HCT116 (cell line): ENCODE data around the gene IRAK1BP1.

Experiments used
- ATF3 ChIP-seq: IDR thresholded peaks from 2 replicates; pipeline ENCODE4 v1.6.1; 2012
- CEBPB ChIP-seq: IDR thresholded peaks from 2 replicates; pipeline ENCODE4 v1.6.1; 2012; ENCODE audit warnings: low read depth
- CTCF ChIP-seq, 3 experiments: fragments of 200-600 bp in 1 of 3; sonication (generic) in 1 of 3; IDR thresholded peaks in 2 of 3; conservative IDR thresholded peaks in 1 of 3; 2 replicates each; pipeline ENCODE4 v1.5.1; 2012 to 2017; ENCODE audit warnings: low read depth in 2 of 3, low read length in 2 of 3, antibody characterized with exemption in 1 of 3, borderline replicate concordance in 1 of 3, control low read depth in 1 of 3, mild to moderate bottlenecking in 1 of 3, mixed read lengths in 1 of 3, mixed run types in 1 of 3, moderate library complexity in 1 of 3; ENCODE audit not compliant: insufficient read depth in 1 of 3
- EGR1 ChIP-seq: IDR thresholded peaks from 2 replicates; pipeline ENCODE4 v1.6.1; 2012; ENCODE audit warnings: low read depth
- EZH2 ChIP-seq: fragments of 200-600 bp; sonication (generic); IDR thresholded peaks from 2 replicates; pipeline ENCODE4 v1.6.1; 2017; ENCODE audit warnings: antibody characterized with exemption, mixed run types
- MAX ChIP-seq: IDR thresholded peaks from 2 replicates; pipeline ENCODE4 v1.6.1; 2012
- POLR2A ChIP-seq: IDR thresholded peaks from 2 replicates; pipeline ENCODE4 v1.7.0; 2011; ENCODE audit warnings: borderline replicate concordance; ENCODE audit not compliant: insufficient read depth, insufficient read length; ENCODE audit errors: extremely low read depth
- POLR2AphosphoS5 ChIP-seq: IDR thresholded peaks from 2 replicates; pipeline ENCODE4 v1.6.1; 2011; ENCODE audit warnings: mild to moderate bottlenecking, low read depth, low read length, moderate library complexity
- RAD21 ChIP-seq: IDR thresholded peaks from 2 replicates; pipeline ENCODE4 v1.6.1; 2012; ENCODE audit warnings: low read depth, mild to moderate bottlenecking
- SP1 ChIP-seq: IDR thresholded peaks from 2 replicates; pipeline ENCODE4 v1.6.1; 2012; ENCODE audit warnings: low read depth
- YY1 ChIP-seq: IDR thresholded peaks from 2 replicates; pipeline ENCODE4 v1.6.1; 2011; ENCODE audit warnings: low read length, low read depth, moderate library complexity, mild to moderate bottlenecking; ENCODE audit not compliant: insufficient replicate concordance; ENCODE audit errors: extremely low read depth
- TF ChIP-seq, protein P1 (sequence below): IDR thresholded peaks from 2 replicates; pipeline ENCODE4 v1.6.1; 2012; ENCODE audit warnings: low read depth
- TF ChIP-seq, protein P2 (sequence below): IDR thresholded peaks from 2 replicates; pipeline ENCODE4 v1.6.1; 2011; ENCODE audit warnings: mild to moderate bottlenecking, low read length, moderate library complexity; ENCODE audit not compliant: insufficient replicate concordance; ENCODE audit errors: extremely low read depth

- no peak for TF ChIP-seq CTCF (IDR thresholded peaks at IDR 0.05 in 2 of 3, conservative IDR thresholded peaks at IDR 0.05 in 1 of 3; ENCODE audit: borderline replicate concordance in 1 of 3, insufficient read depth in 1 of 3, low read depth in 2 of 3, low read length in 2 of 3)
- TF ChIP-seq MAX, result no peak
- no peak for TF ChIP-seq EZH2
- no peak for TF ChIP-seq POLR2AphosphoS5
- TF ChIP-seq CEBPB, result no peak
- TF ChIP-seq, protein P1, sequence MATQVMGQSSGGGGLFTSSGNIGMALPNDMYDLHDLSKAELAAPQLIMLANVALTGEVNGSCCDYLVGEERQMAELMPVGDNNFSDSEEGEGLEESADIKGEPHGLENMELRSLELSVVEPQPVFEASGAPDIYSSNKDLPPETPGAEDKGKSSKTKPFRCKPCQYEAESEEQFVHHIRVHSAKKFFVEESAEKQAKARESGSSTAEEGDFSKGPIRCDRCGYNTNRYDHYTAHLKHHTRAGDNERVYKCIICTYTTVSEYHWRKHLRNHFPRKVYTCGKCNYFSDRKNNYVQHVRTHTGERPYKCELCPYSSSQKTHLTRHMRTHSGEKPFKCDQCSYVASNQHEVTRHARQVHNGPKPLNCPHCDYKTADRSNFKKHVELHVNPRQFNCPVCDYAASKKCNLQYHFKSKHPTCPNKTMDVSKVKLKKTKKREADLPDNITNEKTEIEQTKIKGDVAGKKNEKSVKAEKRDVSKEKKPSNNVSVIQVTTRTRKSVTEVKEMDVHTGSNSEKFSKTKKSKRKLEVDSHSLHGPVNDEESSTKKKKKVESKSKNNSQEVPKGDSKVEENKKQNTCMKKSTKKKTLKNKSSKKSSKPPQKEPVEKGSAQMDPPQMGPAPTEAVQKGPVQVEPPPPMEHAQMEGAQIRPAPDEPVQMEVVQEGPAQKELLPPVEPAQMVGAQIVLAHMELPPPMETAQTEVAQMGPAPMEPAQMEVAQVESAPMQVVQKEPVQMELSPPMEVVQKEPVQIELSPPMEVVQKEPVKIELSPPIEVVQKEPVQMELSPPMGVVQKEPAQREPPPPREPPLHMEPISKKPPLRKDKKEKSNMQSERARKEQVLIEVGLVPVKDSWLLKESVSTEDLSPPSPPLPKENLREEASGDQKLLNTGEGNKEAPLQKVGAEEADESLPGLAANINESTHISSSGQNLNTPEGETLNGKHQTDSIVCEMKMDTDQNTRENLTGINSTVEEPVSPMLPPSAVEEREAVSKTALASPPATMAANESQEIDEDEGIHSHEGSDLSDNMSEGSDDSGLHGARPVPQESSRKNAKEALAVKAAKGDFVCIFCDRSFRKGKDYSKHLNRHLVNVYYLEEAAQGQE, result no peak
- TF ChIP-seq YY1, result no peak
- TF ChIP-seq SP1, result no peak
- no peak for TF ChIP-seq EGR1
- TF ChIP-seq, protein P2, sequence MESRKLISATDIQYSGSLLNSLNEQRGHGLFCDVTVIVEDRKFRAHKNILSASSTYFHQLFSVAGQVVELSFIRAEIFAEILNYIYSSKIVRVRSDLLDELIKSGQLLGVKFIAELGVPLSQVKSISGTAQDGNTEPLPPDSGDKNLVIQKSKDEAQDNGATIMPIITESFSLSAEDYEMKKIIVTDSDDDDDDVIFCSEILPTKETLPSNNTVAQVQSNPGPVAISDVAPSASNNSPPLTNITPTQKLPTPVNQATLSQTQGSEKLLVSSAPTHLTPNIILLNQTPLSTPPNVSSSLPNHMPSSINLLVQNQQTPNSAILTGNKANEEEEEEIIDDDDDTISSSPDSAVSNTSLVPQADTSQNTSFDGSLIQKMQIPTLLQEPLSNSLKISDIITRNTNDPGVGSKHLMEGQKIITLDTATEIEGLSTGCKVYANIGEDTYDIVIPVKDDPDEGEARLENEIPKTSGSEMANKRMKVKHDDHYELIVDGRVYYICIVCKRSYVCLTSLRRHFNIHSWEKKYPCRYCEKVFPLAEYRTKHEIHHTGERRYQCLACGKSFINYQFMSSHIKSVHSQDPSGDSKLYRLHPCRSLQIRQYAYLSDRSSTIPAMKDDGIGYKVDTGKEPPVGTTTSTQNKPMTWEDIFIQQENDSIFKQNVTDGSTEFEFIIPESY, result no peak
- no peak for TF ChIP-seq RAD21
- TF ChIP-seq POLR2A, result no peak
- TF ChIP-seq ATF3, result no peak
These were observed 69.2 kb downstream of the IRAK1BP1 start for GRCh38 chr6:78936515-78936914.
